ENCODE data around the gene MAP3K13.

The MAP3K13 gene

GRCh38 chr3:185488465-185488864 is 125.5 kb downstream of the MAP3K13 start:
- no peak overlapping the region for H3K27ac ChIP-seq
- no peak for TF ChIP-seq CTCF (conservative IDR thresholded peaks at IDR 0.05)

- TF ChIP-seq CTCF (conservative IDR thresholded peaks at IDR 0.05) = no peak
- no peak overlapping the region for H3K27ac ChIP-seq
Measured at GRCh38 chr3:185489462-185489861, 126.5 kb downstream of the MAP3K13 start.

- no peak for TF ChIP-seq CTCF (conservative IDR thresholded peaks at IDR 0.05)
- no peak overlapping the region for H3K27ac ChIP-seq
Measured at GRCh38 chr3:185490241-185490640, 127.3 kb downstream of the MAP3K13 start.

- H3K27ac ChIP-seq = peak within 1 kb of the TSS; percentile 83
- 0 out of 2 replicates have a peak, but pooled peaks have one; percentile 4 for TF ChIP-seq CTCF (conservative IDR thresholded peaks at IDR 0.05)
Measured at GRCh38 chr3:185498503-185499396, 135.8 kb downstream of the MAP3K13 start, which contains the start of gene TMEM41A. Gene TMEM41A, minus strand, starts transcription at chr3:185499035. Its CDS starts 74 bp downstream, at chr3:185498961.

- H3K27ac ChIP-seq = no peak overlapping the region
- no peak for TF ChIP-seq CTCF (conservative IDR thresholded peaks at IDR 0.05)
Measured at GRCh38 chr3:185502987-185503386, 140.1 kb downstream of the MAP3K13 start.

GRCh38 chr3:185503521-185503920 is 140.6 kb downstream of the MAP3K13 start:
- no peak overlapping the region for H3K27ac ChIP-seq
- TF ChIP-seq CTCF (conservative IDR thresholded peaks at IDR 0.05) = no peak

GRCh38 chr3:185504636-185505035 is 141.7 kb downstream of the MAP3K13 start:
- no peak overlapping the region for H3K27ac ChIP-seq
- TF ChIP-seq CTCF (conservative IDR thresholded peaks at IDR 0.05) = no peak
